HUES6 (cell line): ENCODE data around the gene ZNF587B.
"Not testable (repeated sequence)": the region's sequence is repeated elsewhere in the genome, so short reads cannot be mapped to it uniquely, and the experiment has no call there.

Source experiments
- H3K27ac ChIP-seq: 2 replicates; pipeline ENCODE4 v1.7.0; 2013; ENCODE audit warnings: low read depth, mild to moderate bottlenecking, low read length, inconsistent platforms
- H3K27me3 ChIP-seq: 2 replicates; pipeline ENCODE4 v1.6.1; 2013; ENCODE audit warnings: low read length; ENCODE audit not compliant: control insufficient read depth, insufficient read depth
- H3K36me3 ChIP-seq: 2 replicates; pipeline ENCODE4 v1.6.1; 2013; ENCODE audit warnings: low read length; ENCODE audit not compliant: control insufficient read depth, insufficient read depth
- H3K4me1 ChIP-seq: 2 replicates; pipeline ENCODE4 v1.6.1; 2013; ENCODE audit warnings: low read length; ENCODE audit not compliant: control insufficient read depth, insufficient read depth
- H3K4me3 ChIP-seq: 2 replicates; pipeline ENCODE4 v1.5.1; 2013; ENCODE audit warnings: low read depth, low read length
- H3K9ac ChIP-seq: one replicate; pipeline ENCODE4 v1.6.1; 2013; ENCODE audit warnings: mild to moderate bottlenecking, low read length
- H3K9me3 ChIP-seq: 2 replicates; pipeline ENCODE4 v1.6.1; 2013; ENCODE audit warnings: low read depth, low read length; ENCODE audit not compliant: control insufficient read depth, insufficient read depth

Gene ZNF587B

GRCh38 chr19:57819475-57820148 lies 10.5 kb upstream of the ZNF587B start:
- Histone ChIP-seq H3K9ac (peak overlapping the region; percentile 98), H3K36me3 (peaks cover 8% of the 10 kb centered on the region), H3K27ac (peak overlapping the region; percentile 83), H3K4me3 (peak overlapping the region; percentile 93), H3K27me3 (no peaks in the 10 kb centered on the region), H3K9me3 (no peaks in the 10 kb centered on the region), H3K4me1 (peaks cover 20% of the 10 kb centered on the region)

GRCh38 chr19:57820599-57820998 lies 9.5 kb upstream of the ZNF587B start:
- Histone ChIP-seq H3K9ac (peak overlapping the region; percentile 98), H3K9me3 (no peaks in the 10 kb centered on the region), H3K4me3 (peak overlapping the region; percentile 93), H3K27ac (no peak overlapping the region; the same call in 1 of the 2 replicates), H3K4me1 (peaks cover 20% of the 10 kb centered on the region), H3K27me3 (no peaks in the 10 kb centered on the region), H3K36me3 (peaks cover 8% of the 10 kb centered on the region)

GRCh38 chr19:57821095-57821494 lies 9.0 kb upstream of the ZNF587B start:
- peak overlapping the region; percentile 93; the same call in 1 of the 2 replicates for H3K4me3 ChIP-seq
- H3K27ac ChIP-seq, H3K9me3 ChIP-seq, H3K36me3 ChIP-seq, H3K27me3 ChIP-seq, H3K9ac ChIP-seq: not testable (repeated sequence)
- peaks cover 20% of the 10 kb centered on the region for H3K4me1 ChIP-seq

- not testable (repeated sequence) for H3K9me3 ChIP-seq, H3K27me3 ChIP-seq, H3K27ac ChIP-seq, H3K4me3 ChIP-seq, H3K9ac ChIP-seq
- Histone ChIP-seq H3K36me3 (peaks cover 13% of the 10 kb centered on the region), H3K4me1 (peaks cover 20% of the 10 kb centered on the region)
These were observed 8.6 kb upstream of the ZNF587B start for GRCh38 chr19:57821501-57821900.

- H3K9me3 ChIP-seq, H3K9ac ChIP-seq, H3K27ac ChIP-seq, H3K4me3 ChIP-seq, H3K27me3 ChIP-seq: not testable (repeated sequence)
- peaks cover 13% of the 10 kb centered on the region for H3K36me3 ChIP-seq
- H3K4me1 ChIP-seq: peaks cover 17% of the 10 kb centered on the region
These were observed 6.9 kb upstream of the ZNF587B start for GRCh38 chr19:57823155-57823554.

GRCh38 chr19:57823608-57824007 lies 6.5 kb upstream of the ZNF587B start:
- H3K9me3 ChIP-seq, H3K4me3 ChIP-seq, H3K27ac ChIP-seq, H3K27me3 ChIP-seq: not testable (repeated sequence)
- peaks cover 13% of the 10 kb centered on the region for H3K36me3 ChIP-seq
- H3K9ac ChIP-seq: peak overlapping the region; percentile 36
- peaks cover 13% of the 10 kb centered on the region for H3K4me1 ChIP-seq

GRCh38 chr19:57825511-57825910 lies 4.6 kb upstream of the ZNF587B start:
- peaks cover 13% of the 10 kb centered on the region for H3K36me3 ChIP-seq
- H3K27me3 ChIP-seq: no peaks in the 10 kb centered on the region
- no peak overlapping the region for H3K27ac ChIP-seq
- H3K4me1 ChIP-seq: peaks cover 18% of the 10 kb centered on the region; the same call in 1 of the 2 replicates
- no peak overlapping the region for H3K9ac ChIP-seq
- no peaks in the 10 kb centered on the region for H3K9me3 ChIP-seq
- no peak overlapping the region for H3K4me3 ChIP-seq

- Histone ChIP-seq H3K9ac (no peak overlapping the region), H3K4me1 (peaks cover 14% of the 10 kb centered on the region), H3K27me3 (no peaks in the 10 kb centered on the region), H3K27ac (no peak overlapping the region), H3K9me3 (no peaks in the 10 kb centered on the region), H3K4me3 (peak overlapping the region; percentile 17; the same call in 1 of the 2 replicates), H3K36me3 (peaks cover 12% of the 10 kb centered on the region)
These were observed 783 bp upstream of the ZNF587B start for GRCh38 chr19:57829316-57829715.

GRCh38 chr19:57836991-57837390 lies 6.9 kb downstream of the ZNF587B start:
- H3K4me3 ChIP-seq, H3K9me3 ChIP-seq, H3K27ac ChIP-seq, H3K4me1 ChIP-seq, H3K27me3 ChIP-seq, H3K9ac ChIP-seq: not testable (repeated sequence)
- H3K36me3 ChIP-seq: peaks cover 53% of the 10 kb centered on the region

GRCh38 chr19:57838622-57839191 lies 8.6 kb downstream of the ZNF587B start:
- H3K9me3 ChIP-seq, H3K27ac ChIP-seq, H3K4me3 ChIP-seq, H3K4me1 ChIP-seq, H3K27me3 ChIP-seq, H3K9ac ChIP-seq: not testable (repeated sequence)
- peaks cover 60% of the 10 kb centered on the region for H3K36me3 ChIP-seq

GRCh38 chr19:57841122-57841763 lies 11.1 kb downstream of the ZNF587B start:
- peaks cover 77% of the 10 kb centered on the region for H3K36me3 ChIP-seq

More at GRCh38 chr19:57841122-57841763, 11.1 kb downstream of the ZNF587B start:
- Histone ChIP-seq H3K27me3 (no peaks in the 10 kb centered on the region), H3K4me1 (no peaks in the 10 kb centered on the region), H3K9me3 (no peaks in the 10 kb centered on the region), H3K9ac (no peak overlapping the region), H3K27ac (0 out of 2 replicates have a peak overlapping the region, but pooled peaks have one; percentile 14), H3K4me3 (no peak overlapping the region)
